HL-60/S4 treated with phorbol 12-myristate 13-acetate at 8.2 ng/mL for 4 days and 3 days (cell line): Measurements from ENCODE around the gene OPRM1.

Experiments
- in situ Hi-C: fragments of 300-500 bp; cut with MboI; formaldehyde crosslinking; loops from 2 replicates; pipeline ENCODE4 v1.15.0; 2022; ENCODE audit warnings: low sequenced_read_pairs

The OPRM1 gene

GRCh38 chr6:154140743-154141142 is 101.7 kb downstream of the OPRM1 start:
- in situ Hi-C loops = no loop called here

- in situ Hi-C loops = no loop called here
These were observed 104.7 kb downstream of the OPRM1 start for GRCh38 chr6:154143753-154144152.

GRCh38 chr6:154154389-154154967 is 115.4 kb downstream of the OPRM1 start:
- in situ Hi-C loops = loop anchor here (10.0 to 25.0 kb wide), 2 partner anchors 120 to 208 kb away; partner anchors contain the start of gene IPCEF1

DNA sequence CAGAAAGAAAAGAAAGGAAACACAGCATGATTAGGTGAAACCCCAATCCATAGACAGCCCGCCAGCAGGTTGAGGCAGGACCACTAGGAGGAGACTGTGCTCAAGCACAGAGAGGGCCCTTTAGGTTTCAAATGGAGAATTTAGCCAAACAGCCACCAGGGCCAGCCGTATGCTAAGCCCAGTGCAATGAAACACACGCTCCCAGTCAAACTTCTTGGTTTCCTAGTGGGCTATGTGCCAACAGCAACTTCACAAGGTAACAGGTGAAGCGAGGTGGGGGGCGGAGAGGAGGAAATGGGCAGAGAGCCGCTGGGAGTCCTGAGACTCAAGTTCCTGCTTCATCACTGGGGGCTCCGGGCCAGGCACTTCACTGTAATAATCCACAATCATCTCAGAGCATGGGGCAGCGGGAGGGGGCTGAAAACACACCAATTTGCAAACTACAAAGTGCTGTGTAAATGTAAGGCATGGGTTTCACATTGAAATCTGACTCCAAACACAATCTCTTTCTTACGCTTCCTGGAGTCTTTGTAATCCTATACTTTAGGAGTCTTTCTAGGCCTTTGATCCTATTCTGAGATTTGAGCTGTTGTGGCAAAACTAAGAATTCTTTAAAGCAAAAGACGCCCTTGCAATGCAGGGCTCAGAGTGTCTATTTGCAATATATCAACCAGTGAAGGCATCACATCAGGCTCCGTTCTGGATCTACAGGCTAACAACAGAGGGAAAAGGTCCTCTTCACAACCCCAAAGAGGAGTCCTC is 117.3 kb downstream of the OPRM1 start:
- in situ Hi-C loops = loop anchor here (10.0 to 25.0 kb wide), 2 partner anchors 118 to 206 kb away; partner anchors contain the start of gene IPCEF1

DNA sequence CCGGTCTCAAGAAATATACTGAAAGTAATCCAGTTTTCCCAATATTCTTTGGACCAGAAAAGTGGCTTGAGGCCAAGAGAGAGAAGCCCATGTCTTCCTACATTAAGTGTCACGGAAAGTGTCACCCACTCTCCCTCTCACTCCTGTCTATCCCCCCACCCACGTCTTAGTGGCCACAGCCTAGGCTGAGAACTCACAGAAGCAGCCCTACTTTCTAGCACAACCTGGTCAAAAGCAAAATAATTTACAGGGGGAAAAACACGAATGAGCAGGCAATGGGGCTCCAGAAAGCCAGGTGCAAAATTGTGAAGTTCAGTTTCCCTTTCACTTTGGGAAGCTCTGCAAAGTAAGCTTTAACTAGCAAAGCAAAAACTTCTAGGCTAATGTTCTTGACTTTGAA is 118.0 kb downstream of the OPRM1 start:
- in situ Hi-C loops = loop anchor here (10.0 to 25.0 kb wide), 2 partner anchors 118 to 205 kb away; partner anchors contain the start of gene IPCEF1

GRCh38 chr6:154157706-154158105 is 118.7 kb downstream of the OPRM1 start:
- in situ Hi-C loops = loop anchor here (10.0 to 25.0 kb wide), 2 partner anchors 117 to 205 kb away; partner anchors contain the start of gene IPCEF1

DNA sequence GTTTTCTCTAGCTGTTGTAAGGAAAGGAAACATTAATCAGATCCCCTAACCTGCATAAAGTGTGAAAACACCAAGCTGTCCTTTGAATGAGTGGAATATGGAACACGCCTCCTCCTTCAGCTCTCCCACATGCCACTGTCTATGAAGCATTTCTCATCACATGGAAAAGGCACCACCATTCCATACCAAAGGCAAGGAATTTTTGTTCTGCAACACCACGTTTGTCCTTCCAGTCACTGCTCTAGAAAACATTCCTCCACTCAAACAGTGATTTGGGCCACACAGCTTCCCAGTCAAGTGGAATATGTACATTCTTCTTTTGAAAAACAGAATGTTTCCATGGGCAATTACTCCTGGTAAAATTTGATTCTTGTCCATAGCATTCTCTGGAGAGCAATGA is 120.1 kb downstream of the OPRM1 start:
- in situ Hi-C loops = loop anchor here (10.0 to 25.0 kb wide), 2 partner anchors 116 to 203 kb away; partner anchors contain the start of gene IPCEF1

- in situ Hi-C loops = loop anchor here (25.0 kb wide), 1 partner anchor 201 kb away; the partner anchor contains the start of gene IPCEF1
These were observed 122.6 kb downstream of the OPRM1 start for GRCh38 chr6:154161689-154162088.

- in situ Hi-C loops = loop anchor here (25.0 kb wide), 1 partner anchor 198 kb away; the partner anchor contains the start of gene IPCEF1
These were observed 125.4 kb downstream of the OPRM1 start for GRCh38 chr6:154164397-154164796.

GRCh38 chr6:154165478-154165877 is 126.4 kb downstream of the OPRM1 start:
- in situ Hi-C loops = loop anchor here (25.0 kb wide), 1 partner anchor 197 kb away; the partner anchor contains the start of gene IPCEF1

- in situ Hi-C loops = loop anchor here (25.0 kb wide), 1 partner anchor 196 kb away; the partner anchor contains the start of gene IPCEF1
These were observed 127.1 kb downstream of the OPRM1 start for GRCh38 chr6:154166140-154166539.

DNA sequence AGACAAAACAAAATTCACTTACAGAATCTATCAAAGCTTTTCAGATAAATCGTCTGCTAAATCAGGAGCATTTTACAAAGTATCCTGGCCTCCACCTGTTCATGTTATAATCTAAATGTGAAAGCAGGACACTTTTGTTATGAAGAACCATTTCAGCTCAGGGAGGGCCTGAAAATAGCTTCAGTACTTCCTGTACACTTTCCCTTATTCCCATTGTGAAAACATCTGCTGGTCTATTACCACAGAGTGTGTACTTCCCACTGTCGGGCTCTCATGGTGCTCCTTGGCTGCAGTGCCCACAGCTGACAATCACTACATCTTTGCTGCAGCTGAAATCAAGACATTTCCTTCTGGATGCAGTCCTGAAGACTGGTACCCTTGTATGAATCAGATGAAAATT is 128.1 kb downstream of the OPRM1 start:
- in situ Hi-C loops = loop anchor here (25.0 kb wide), 1 partner anchor 195 kb away; the partner anchor contains the start of gene IPCEF1

DNA sequence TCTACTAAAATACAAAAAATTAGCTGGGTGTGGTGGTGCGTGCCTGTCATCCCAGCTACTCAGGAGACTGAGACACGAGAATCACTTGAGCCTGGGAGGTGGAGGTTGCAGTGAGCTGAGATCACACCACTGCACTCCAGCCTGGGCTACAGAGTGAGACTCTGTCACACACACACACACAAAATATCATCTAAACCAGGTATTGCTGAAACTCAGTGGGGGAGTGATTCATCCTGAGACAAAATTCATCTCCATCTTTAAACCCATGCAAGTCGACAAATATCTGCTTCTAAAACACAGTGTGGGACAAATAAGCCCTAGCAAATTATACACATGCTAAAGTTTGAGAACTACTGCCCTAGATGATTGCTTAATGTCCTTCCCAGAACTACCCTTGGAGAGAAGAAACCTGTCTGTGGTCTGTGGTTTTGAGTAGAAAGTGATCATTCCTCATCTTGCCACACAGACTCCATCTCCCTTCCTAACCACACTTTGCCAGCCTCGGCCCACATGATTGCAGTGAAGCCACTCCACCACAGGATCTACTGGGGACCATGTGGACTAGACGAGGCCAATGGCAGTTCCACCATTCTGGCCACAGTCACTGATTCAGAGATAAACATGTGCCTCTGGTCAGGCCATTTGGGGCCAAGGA is 130.3 kb downstream of the OPRM1 start:
- in situ Hi-C loops = loop anchor here (25.0 kb wide), 1 partner anchor 193 kb away; the partner anchor contains the start of gene IPCEF1

- in situ Hi-C loops = loop anchor here (25.0 kb wide), 1 partner anchor 192 kb away; the partner anchor contains the start of gene IPCEF1
These were observed 131.1 kb downstream of the OPRM1 start for GRCh38 chr6:154170106-154170505.

DNA sequence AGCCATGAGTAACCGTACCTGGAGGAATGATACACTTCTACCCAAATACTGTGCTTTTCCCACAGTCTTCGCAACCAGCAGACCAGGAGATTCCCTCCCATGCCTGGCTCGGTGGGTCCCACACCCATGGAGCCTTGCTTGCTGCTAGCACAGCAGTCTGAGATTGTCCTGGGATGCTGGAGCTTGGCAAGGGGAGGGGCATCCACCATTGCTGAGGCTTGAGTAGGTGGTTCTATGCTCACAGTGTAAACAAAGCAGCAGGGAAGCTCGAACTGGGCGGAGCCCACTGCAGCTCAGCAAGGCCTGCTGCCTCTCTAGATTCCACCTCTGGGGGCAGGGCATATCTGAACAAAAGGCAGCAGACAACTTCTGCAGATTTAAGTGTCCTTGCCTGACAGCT is 133.4 kb downstream of the OPRM1 start:
- in situ Hi-C loops = loop anchor here (25.0 kb wide), 1 partner anchor 190 kb away; the partner anchor contains the start of gene IPCEF1

- in situ Hi-C loops = no loop called here
These were observed 140.4 kb downstream of the OPRM1 start for GRCh38 chr6:154179434-154179833.

DNA sequence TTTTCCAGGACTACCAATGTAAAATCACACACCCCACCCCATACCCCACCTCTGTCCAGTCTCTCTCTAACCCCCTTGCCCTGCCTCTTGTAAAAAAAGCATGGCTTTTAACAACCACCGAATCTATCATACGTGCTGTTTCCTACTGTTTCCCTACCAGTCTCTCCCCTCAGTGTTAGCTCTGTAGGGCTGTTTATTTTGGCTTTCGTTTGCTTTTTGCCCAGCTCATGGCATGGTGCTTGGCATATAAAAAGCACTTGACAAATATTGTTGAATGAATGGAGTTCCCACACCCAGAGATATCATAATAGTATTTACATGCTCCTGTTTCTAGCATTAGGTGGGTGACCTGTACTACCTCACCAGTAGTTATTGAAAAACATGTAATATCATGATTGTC is 148.2 kb downstream of the OPRM1 start:
- in situ Hi-C loops = no loop called here

DNA sequence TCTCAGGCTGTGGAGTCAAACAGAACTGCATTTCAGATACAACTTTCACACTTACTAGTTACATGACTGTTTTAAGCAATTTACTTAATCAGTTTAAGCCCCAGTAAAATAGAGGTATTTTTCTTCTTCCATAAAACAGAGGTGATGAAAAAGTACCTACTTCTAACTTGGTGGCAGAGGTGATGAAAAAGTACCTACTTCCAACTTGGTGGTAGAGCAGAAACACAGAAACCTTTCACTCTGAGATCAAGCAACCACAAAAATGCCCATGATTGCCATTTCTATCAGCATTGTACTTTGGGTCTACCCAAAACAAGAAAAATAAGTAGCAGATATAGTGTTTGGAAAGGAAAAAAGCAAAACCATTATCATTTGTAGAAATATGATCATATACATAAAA is 148.7 kb downstream of the OPRM1 start:
- in situ Hi-C loops = no loop called here

GRCh38 chr6:154196333-154196885 is 157.4 kb downstream of the OPRM1 start:
- in situ Hi-C loops = no loop called here

DNA sequence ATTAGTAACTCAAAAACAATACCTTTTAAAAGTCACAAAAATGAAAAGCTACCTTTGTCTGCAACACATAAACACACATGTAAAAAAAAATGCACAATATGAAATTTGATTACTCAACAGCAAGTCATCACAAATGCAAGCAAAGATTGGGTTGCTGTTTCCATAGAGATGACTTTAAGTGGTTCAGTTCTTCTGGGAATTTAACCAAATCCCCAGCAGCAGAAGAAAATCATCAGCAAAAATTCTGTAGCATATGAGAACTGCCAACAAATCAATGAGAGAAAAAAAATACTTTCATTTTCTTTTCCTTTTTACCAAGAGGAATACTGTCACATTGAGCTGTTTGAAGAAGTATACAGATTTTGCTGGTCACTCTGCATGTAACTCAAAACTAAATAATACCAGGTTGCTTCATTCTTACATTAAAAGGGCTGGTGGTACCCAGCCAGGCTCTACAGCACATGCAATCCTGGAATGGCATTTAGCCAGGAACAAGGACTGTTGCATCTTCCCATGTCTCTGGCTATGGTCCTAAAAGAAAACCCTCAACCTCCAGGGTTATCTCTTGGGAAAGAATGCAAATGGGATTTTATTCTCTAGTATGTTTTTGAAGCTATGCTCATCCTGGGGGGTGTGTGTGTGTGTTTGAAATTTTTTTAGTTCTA is 158.3 kb downstream of the OPRM1 start:
- in situ Hi-C loops = no loop called here
